Mucosa of descending colon (tissue), 3 donors: ENCODE measurements around the gene PAX8. TPM values are rescaled to one million over a fixed set of nuclear protein-coding genes. Genes with fewer than 3 reads are reported as not detected.
A peak's percentile ranks its signal among the peaks of the same experiment; 100 is the strongest.
"Not testable (repeated sequence)": the region's sequence is repeated elsewhere in the genome, so short reads cannot be mapped to it uniquely, and the experiment has no call there.

Experiments used
- ATAC-seq: fragments of 200-7000 bp; cut with Tn5 transposase; one replicate; pipeline ENCODE4 v1.9.1; 2020; ENCODE audit warnings: mild to moderate bottlenecking, moderate library complexity
- DNase-seq, 3 donors: peaks; one replicate each; pipeline ENCODE4 v3.0.0-alpha.2; 2020
- H3K36me3 ChIP-seq: fragments of 200-600 bp; one replicate; pipeline ENCODE4 v1.8.0; 2021; ENCODE audit warnings: low read depth, mild to moderate bottlenecking
- H3K4me1 ChIP-seq: fragments of 200-600 bp; one replicate; pipeline ENCODE4 v1.8.0; 2021; ENCODE audit warnings: low read depth, mild to moderate bottlenecking
- H3K4me3 ChIP-seq: fragments of 200-600 bp; one replicate; pipeline ENCODE4 v1.8.0; 2021; ENCODE audit warnings: mild to moderate bottlenecking
- H3K9me3 ChIP-seq: fragments of 200-600 bp; one replicate; pipeline ENCODE4 v1.8.0; 2021; ENCODE audit warnings: mild to moderate bottlenecking
- intact Hi-C, 2 donors: fragments of 100-400 bp; cut with DNase I in 1 of 2; cut with micrococcal nuclease in 1 of 2; formaldehyde crosslinking; loops; one replicate each; pipeline versions ENCODE4 v1.11.0 to v1.11.1; 2022; cut with DNase I, micrococcal nuclease
- long read RNA-seq, 2 donors: library from polyadenylated mRNA; unstranded; transcript quantifications; one replicate each; pipeline ENCODE4 v2.0.0, GENCODE V29; 2019 to 2021
- total RNA-seq, 3 donors: library from RNA; stranded (reverse); fragmentation: NEBNext Ultra II Directional in 2 of 3; extraction: Animal tissue kit (Norgen Biotek cat#: 25700) in 2 of 3; gene quantifications; one replicate each; pipeline versions ENCODE4 v1.2.1 to v1.2.4, GENCODE V29; 2021 to 2023
- TF ChIP-seq, protein P1 (sequence below): fragments of 200-600 bp; IDR thresholded peaks from one replicate; pipeline ENCODE4 v1.8.0; 2022; ENCODE audit warnings: antibody characterized with exemption, mild to moderate bottlenecking
- donor health status: DM: no; HTN: no; CAD: no; lungs with moderate emphysema.
- donor health status: DM: no; HTN: no; CAD: no.
- donor health status: DM: no; HTN: yes; CAD: no.

The PAX8 gene
- total RNA-seq, result 1 to 10 TPM in 2 of 3 donors, under 1 TPM in 1; 0.82 to 6.2 (median 4.8) TPM
- long read RNA-seq, donor 1, result 0 reads
- long read RNA-seq, donor 2, partial matches to known transcripts, result 0 of 12 reads
- long read RNA-seq, donor 2, other reads (novel, unspliced or antisense), result 8 of 12 reads

DNA sequence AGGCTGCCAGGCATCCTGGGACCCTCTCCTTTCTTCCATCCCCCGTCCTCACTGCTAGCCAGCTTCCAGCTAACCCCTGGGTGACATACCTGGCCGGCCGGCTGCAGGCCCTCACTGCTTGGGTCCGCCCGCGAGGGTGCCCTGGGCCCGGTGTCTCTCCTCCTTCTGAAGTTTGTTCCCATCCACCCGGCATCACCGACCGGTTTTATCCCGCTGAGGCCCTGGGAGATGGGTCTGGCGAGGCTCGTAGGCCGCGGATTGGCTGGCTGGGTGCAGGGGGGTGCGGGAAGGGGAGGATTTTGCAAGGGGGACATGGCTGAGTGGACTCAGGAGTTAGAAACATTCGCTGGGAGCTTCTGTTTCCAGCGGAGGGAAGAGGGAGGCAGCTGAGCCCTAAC, at the start of gene PAX8:
Gene PAX8, minus strand, starts transcription at position 180 of the 398 bp plus-strand sequence. CDS start 527 bp downstream, outside the sequence.
- no peak within 1 kb of the TSS for H3K4me3 ChIP-seq
- H3K9me3 ChIP-seq, result no peaks in the 10 kb centered on the region
- DNase-seq, result no peak
- ATAC-seq, result no peak
- H3K36me3 ChIP-seq, result no peaks in the 10 kb centered on the region
- H3K4me1 ChIP-seq, result peaks cover 13% of the 10 kb centered on the region
- intact Hi-C loops, result no loop called here
- TF ChIP-seq, protein P1, sequence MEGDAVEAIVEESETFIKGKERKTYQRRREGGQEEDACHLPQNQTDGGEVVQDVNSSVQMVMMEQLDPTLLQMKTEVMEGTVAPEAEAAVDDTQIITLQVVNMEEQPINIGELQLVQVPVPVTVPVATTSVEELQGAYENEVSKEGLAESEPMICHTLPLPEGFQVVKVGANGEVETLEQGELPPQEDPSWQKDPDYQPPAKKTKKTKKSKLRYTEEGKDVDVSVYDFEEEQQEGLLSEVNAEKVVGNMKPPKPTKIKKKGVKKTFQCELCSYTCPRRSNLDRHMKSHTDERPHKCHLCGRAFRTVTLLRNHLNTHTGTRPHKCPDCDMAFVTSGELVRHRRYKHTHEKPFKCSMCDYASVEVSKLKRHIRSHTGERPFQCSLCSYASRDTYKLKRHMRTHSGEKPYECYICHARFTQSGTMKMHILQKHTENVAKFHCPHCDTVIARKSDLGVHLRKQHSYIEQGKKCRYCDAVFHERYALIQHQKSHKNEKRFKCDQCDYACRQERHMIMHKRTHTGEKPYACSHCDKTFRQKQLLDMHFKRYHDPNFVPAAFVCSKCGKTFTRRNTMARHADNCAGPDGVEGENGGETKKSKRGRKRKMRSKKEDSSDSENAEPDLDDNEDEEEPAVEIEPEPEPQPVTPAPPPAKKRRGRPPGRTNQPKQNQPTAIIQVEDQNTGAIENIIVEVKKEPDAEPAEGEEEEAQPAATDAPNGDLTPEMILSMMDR, result no peak

DNA sequence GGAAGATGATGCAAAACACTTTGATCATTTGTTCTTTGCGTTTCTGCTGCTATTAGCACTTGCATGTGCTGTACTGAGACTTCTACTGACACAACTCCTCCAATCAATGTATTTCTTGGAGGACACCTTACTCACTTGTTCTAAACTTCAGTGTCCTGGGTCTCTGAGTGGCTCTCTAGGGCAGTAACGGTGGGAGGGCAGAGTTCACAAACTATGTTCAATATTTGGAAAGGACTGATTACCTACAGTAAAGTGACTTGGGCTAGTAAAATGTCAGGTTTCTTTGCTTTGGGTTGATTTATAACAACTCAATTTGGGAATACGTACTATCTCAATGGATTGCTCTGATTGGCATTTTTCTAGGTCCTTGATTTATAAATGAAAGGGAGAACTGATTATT, 49.3 kb upstream of the PAX8 start:
- intact Hi-C loops, result no loop called here
- TF ChIP-seq, protein P1, result no peak
- H3K4me1 ChIP-seq, result no peaks in the 10 kb centered on the region
- H3K4me3 ChIP-seq, result no peak overlapping the region
- peak; percentile 60 for ATAC-seq
- no peak for DNase-seq
- no peaks in the 10 kb centered on the region for H3K9me3 ChIP-seq
- no peaks in the 10 kb centered on the region for H3K36me3 ChIP-seq

DNA sequence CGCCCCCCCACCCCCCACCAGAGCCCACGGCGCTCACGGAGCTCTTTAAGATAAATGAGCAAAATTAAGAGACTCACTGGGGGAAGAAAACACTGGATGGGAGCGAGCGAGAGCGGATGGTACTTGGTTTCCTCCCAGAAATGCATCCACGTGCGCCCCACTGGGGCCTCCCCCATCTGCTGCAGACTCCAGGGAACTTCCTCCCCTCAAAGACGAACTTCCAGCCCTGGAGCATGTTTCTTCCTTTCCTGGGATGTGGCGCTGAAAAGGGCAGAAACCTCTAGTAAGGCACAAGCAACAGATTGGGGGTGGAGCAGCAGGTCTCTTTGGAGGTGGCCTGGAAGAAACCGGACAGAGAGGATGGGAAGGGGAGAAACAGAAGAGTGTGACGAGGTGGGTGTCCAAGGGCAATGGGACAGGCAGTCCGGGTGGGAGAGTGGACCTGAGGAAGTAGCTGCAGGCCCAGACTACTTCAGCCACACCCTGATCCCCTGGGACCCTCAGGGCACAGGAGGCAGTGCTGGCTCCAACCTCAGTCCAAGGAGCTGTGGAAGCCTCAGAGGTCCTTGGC, 46.5 kb upstream of the PAX8 start:
- H3K36me3 ChIP-seq, H3K9me3 ChIP-seq, DNase-seq, H3K4me1 ChIP-seq, H3K4me3 ChIP-seq, intact Hi-C loops: not testable (repeated sequence)
- peak; percentile 34 for ATAC-seq

DNA sequence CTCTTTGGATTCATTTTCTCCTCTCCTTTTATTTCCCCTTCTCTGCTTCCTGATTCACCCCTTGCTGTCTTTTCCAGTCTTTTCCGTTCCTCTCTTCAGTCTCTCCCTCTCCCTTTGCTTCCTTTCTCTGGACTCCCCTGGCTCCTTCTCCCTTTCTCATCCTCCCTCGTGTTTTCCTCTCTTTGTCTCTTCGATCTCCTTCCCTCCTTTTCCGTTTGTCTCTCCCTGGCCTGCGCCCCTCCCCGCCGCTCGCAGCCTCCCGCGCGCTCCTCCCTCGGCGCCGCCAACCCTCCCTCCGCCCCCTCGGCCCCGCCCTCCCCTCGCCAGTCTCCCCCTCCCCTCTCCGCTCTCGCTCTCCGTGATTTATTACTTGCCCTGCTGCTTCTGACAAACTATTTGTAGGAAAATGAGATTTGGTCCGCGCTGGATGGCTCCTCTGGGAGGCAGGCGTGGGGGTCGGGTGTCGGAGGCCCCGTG, 46.0 kb upstream of the PAX8 start:
- Histone ChIP-seq H3K4me1 (no peaks in the 10 kb centered on the region), H3K36me3 (no peaks in the 10 kb centered on the region), H3K4me3 (no peak overlapping the region), H3K9me3 (no peaks in the 10 kb centered on the region)
- TF ChIP-seq, protein P1, result no peak
- ATAC-seq (peak; percentile 86), DNase-seq (peak in 2 of 3 donors; percentile 64 to 72)
- intact Hi-C loops, result no loop called here

DNA sequence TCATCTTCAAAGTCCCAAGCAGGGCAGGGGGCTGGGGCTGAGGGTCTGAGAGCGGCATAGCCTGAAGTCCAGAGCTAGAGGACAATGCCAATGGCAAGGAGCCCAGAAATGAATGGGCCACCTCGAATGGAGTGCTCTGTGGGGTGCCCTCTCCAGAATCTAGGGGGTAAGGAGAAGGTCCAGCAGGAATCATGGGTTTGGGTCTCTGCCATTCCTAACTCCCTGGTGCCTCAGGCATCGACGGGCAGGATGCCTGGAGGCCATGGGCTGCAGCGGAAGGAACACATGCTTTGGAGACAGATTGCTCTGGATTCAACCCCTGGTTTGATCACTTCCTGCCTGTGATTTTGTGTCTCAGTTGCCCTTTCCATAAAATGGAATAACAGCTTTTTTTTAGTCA, 44.4 kb upstream of the PAX8 start:
- intact Hi-C loops, H3K9me3 ChIP-seq, H3K36me3 ChIP-seq, ATAC-seq, H3K4me1 ChIP-seq, H3K4me3 ChIP-seq, DNase-seq: not testable (repeated sequence)

DNA sequence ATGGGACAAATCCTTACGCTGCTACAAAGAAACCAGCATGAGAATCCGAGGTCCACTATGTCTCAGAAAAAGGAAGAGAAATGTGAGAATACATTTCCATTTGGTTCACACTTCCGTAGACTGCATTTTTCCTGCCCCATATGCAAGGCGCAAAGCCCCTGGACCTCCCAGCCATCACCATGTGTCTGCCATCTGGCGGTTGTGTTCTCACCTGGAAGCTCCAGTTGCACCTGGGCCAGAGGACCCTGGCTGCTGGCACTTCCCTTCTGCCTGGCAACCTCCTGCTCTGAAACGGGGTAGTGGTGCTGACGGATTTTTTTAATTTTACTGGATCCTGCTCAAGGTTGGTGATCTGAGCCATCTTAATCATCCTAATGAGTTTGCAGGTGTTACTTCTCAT, 41.4 kb upstream of the PAX8 start:
- DNase-seq, H3K9me3 ChIP-seq, ATAC-seq, intact Hi-C loops, H3K4me3 ChIP-seq, H3K36me3 ChIP-seq, H3K4me1 ChIP-seq: not testable (repeated sequence)

DNA sequence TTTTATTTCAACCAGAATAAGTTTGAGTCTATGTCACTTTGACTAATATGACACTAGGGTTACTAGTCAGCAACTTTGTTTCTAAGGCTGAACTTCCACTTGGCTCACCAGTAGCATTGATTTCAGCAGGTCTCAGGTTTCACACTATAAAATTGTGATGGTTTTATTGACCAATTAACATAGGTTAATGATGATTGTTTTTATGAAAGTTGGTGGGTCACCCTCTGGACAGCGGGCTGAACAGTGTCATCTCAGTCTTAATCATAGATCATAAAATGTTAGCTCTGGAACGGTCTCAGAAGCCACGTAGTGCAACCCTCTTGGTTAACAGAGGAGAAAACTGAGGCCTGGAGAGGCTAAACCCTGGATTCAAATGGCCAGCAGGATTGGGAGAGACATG, 40.2 kb upstream of the PAX8 start:
- H3K36me3 ChIP-seq, intact Hi-C loops, H3K4me1 ChIP-seq, DNase-seq, H3K4me3 ChIP-seq, H3K9me3 ChIP-seq: not testable (repeated sequence)
- ATAC-seq, result peak; percentile 23

DNA sequence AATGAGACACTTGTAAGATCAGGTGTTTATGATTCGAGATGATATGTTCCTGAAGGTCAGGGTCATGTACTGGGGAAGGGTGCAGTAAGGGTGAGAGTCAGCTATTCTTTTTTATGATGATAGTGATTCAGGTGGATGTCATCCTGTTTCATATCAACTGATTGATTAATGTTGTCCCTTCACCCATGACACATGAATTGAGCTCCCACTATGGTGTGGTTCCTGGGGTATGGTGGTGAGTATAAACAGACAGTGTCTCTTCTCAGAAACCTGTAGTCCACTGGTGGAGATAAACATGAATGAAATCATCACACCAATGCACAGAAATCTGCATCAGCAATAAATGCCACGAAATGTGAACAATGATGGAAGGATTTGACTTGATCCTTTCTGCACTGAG, 37.4 kb upstream of the PAX8 start:
- Histone ChIP-seq H3K4me3 (no peak overlapping the region), H3K4me1 (peaks cover 2% of the 10 kb centered on the region), H3K9me3 (no peaks in the 10 kb centered on the region), H3K36me3 (no peaks in the 10 kb centered on the region)
- intact Hi-C loops, result no loop called here
- DNase-seq (no peak), ATAC-seq (no peak)
- TF ChIP-seq, protein P1, result no peak

DNA sequence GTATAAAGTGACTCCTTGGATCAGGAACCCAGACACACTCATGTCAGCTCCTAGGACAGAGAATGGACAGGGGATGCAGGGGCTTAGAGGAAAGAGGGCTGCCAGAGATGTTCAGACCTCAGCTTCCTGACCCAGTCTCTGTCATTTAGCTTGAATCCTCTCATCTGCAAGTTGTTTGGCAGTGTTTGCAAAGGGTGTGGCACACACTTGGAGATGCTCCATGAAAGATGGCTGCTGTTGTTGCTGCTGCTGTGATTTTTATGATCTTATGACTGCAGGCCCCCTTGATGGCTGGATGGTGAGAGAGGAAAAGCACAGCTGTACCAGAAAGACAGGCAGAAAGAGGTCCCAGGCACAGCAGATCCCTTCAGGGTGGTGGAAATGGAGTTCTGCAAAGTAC, 35.9 kb upstream of the PAX8 start:
- ATAC-seq, result peak; percentile 47
- H3K9me3 ChIP-seq, H3K4me1 ChIP-seq, H3K4me3 ChIP-seq, H3K36me3 ChIP-seq, DNase-seq, intact Hi-C loops: not testable (repeated sequence)

DNA sequence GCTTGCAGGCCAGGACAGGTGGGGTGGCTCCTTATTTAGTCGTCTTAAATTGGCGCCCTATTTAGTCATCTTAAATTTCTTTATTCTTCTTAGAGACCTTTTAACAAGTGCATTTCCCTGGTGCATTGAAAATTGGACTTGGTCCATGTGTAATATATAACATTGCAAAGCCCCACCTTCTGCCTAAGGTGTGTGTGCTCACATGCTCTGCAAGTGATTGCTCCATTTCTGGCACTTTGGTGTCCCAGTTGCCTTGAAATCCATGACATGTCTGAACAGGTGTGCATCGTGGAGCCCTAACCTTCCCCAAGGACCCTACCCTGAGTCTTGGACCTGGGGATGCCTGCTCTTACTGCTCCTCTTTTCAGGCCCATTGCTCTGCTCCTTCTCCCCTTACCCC, 35.5 kb upstream of the PAX8 start:
- peak; percentile 71 for ATAC-seq
- not testable (repeated sequence) for DNase-seq

More for the DNA sequence above, 35.5 kb upstream of the PAX8 start:
- H3K4me1 ChIP-seq, H3K9me3 ChIP-seq, intact Hi-C loops, H3K36me3 ChIP-seq, H3K4me3 ChIP-seq: not testable (repeated sequence)
